HEK293T (cell line): Measurements from ENCODE around the gene SH3BP2.

ENCODE experiments used
- ELF4 ChIP-seq: fragments of 450-650 bp; IDR thresholded peaks from 2 replicates; pipeline ENCODE4 v1.6.1; 2017; ENCODE audit warnings: antibody characterized with exemption
- FOXK2 ChIP-seq: fragments of 450-650 bp; IDR thresholded peaks from 2 replicates; pipeline ENCODE4 v1.6.1; 2016; ENCODE audit warnings: mild to moderate bottlenecking

GRCh38 chr4:2805712-2806389 lies 13.0 kb downstream of the SH3BP2 start:
- no peak for TF ChIP-seq ELF4
- TF ChIP-seq FOXK2: no peak
